Hematopoietic multipotent progenitor cell treated with erythropoietin and hydrocortisone succinate and interleukin-3 and kit ligand, for 17 days (in vitro differentiated cells): ENCODE measurements around the gene THRB.

Source experiments
- DNase-seq: peaks from one replicate; pipeline ENCODE4 v3.0.0-alpha.2; 2015; ENCODE audit warnings: low spot score

The THRB gene

DNA sequence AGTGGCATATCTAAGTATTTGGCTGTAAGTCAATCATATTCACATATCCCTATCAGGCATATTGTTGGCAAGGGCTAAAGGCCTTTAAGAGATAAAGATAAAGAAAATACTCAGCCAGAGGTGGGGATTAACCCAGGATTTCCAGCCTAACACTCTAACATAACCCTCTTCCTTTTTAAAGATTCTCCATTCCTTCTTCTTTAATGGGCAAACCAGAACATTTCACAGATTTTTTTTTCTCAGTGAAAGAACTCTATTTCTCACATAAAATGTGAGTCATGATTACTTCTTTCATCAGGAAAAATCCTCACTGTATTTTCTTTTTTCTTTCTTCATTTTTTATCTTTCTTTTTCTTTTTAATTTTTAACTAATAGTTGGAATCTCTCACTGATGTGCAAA is 349.2 kb downstream of the THRB start:
- DNase-seq, result no peak

DNA sequence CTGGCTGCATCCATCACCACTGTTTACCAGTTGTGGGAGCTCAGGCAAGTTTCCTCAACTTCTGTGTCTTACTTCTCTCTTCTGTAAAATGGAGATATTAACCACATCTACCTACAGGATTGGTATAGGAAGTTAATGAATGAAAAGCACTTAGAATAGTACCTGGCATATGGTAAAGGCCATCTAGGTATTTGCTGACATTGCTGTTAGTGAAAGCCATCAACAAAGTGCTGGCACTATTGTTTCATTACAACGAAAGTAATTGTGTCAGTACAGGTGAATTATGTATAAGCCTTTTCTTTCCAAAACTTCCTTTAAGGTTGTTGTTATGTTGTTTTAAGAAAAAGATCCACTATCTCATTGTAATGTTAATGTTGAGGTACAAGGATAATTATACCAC is 352.5 kb downstream of the THRB start:
- no peak for DNase-seq

DNA sequence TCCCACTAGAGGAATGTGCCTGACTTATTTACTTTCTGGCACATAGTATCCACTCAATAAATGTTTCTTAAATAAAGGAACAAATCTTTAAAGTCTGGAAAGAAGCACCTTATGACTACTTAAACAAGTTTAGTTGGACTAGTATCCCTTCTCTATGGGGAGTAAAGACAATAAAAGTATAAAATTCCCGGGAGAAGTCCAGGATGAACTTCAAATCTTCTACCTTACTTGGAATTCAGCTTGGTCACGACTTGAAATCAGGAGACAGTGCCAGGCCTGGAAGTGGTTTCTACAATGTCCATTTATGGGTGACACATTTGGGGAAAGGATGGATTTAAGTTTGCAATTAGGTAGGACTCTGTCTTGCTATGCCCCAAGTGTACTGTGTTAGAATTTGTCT is 353.1 kb downstream of the THRB start:
- DNase-seq, result no peak

DNA sequence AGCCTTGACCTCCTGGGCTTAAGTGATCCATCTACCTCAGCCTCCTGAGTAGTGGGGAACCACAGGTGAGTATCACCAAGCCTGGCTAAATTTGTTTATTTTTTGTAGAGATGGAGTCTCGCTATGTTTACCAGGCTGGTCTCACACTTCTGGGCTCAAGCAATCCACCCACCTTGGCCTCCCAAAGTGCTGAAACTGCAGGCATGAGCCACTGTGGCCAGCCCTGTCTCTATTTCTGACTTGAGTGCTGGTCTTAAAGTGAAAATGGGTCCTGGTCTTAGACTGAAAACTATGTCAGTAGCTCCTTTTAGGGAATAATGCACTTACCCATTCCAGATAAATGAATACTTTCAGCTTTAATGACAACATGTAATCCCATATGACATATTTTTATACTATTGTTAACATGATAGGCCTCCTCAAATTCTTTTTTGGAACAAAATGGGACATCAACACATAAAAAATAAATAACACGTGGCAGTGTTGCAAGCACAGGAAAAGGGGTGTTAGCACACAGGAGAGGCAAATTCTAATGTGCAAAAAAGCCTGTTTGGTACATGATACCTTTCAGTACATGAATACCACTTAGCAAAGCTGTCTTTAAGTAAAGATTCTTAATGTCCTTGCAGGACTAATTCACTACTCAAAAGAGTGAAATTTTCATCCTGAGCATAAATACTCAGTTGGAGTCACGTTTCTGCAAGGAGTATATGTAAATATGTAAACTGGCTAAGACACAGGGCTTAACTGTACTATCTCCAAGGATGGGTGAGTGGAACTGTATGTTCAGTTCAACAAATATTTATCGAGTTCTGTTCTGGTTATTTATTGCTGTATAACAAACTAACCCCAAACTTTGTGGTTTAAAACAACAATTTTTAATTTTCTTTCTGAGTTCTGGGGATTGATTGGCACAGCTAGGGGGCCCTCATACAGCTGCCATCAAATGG is 354.9 kb downstream of the THRB start:
- no peak for DNase-seq

DNA sequence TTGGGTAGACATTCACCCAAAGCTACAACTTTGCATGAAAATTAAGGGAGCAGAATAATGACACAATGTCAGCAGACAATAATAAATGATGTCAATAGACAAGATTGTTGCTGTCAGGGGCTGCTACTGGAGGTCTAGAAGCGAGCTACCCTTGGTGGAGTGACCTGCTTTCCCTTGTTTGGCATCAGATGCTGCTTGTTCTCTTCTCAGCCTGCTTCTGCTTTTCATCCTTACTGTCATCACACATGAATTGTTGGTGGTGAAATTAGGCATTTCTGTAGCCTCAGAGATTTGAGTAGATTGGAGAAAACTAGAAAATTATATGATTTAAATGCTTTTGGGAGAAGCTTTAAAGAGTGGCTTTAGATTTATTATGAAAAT is 355.8 kb downstream of the THRB start:
- DNase-seq, result no peak

DNA sequence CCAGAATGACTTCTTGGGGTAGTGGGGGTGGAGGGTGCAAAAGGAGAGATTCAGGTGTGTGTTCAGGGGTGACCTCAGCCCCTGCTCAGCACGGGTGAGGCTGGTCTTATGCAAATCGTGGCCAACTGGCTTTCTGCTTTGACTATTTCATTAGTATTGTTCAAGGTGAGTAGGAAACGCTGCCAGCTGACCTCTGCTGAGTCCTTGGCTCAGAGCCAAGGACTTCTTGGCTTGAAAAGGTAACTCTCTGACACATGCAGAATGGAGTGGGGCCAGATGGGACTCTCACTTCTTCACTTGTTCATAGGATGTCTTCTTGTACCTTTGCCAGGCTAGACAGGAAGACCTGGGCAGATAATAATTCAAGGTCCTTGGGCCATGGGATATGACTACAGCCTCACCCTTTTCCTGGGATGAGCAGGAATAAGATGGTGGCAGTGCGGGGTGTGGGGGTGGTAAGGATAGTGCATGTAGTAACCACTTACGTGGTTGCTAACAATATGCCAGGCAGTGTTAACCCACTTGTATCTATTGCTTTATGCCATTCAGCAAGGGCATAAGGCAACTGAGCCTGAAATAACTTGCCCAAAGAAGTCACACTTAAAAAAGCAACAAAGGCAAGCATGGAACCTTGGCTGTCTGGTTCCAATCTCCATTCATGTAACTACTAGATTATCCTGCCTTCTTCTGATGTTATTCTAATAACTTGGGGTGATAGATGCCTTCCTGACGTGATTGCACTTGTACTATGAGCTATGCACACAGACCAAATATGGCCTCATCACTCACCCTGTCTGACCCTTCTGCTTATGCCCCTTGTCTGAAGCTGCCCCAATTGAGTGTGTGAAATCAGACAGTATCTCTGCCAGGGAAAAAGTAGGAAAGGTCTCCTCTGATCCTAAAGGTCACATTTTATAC is 356.4 kb downstream of the THRB start:
- DNase-seq, result peak; percentile 30

DNA sequence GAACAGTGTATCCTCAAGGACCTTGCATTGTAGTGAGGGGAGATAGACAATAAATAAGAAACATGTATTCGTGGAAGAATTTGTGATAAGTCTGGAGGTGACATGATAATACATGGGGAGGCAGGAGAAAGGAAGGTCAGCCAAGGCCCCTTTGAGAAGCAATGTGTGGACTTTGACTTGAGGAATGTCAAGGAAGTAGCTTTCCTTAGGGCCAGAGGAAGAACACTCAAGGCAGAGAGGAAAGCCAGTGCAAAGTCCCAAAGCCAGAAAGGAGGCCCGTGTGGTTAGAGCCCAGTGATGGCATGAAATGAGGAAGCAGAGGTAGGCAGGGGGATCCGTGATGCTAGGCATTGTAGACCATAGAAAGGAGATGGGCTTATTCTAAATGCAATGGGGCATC is 357.3 kb downstream of the THRB start:
- no peak for DNase-seq

DNA sequence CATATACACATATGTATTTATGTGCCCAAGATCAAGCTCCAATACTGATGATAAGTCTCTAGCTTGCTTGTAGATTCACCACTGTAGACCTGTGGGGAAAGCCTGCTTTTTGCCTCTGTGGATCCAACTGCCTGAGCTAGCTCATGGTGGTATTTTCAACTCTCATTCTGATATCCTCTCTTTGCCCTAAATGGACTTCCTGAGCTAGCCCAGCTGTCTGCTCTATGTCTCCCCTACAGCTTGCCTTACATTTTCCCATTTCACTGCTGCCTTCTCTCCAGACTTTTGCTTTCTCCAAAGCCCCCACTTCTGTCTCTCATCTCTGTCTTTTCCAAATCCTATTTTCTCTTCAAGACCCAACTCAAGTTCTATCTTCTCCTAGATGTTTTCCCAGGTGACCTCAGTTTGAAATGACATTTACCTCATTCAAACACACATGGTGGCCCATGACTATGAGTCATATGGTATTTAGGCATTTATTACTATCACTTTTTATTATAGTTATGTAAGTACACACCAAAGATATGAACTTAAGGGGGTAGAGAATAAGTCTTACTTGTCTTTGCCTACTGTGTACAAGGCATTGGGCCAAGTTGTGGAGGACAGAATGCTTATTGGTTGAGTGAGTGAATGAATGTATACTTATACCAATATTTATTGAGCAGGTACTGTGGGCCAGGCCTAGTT is 357.9 kb downstream of the THRB start:
- DNase-seq, result no peak

DNA sequence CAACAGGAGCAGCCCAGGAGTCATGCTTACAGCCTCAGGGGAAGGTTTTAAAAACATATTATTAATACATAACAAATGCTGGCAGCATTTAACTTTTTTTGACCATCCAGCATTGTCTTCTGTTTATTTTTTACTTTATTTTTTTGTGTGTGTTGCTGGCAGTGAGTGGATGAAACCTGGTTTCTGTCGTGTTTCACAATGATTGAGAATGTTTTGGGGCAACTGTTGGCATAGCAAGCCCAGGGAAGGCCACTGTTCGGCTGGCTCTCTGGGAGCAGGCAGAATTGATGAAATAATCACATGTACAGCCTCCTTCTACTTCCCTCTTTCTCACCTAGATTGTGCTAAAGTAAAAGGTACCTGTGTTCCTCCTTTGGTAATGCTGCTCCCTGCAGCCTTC is 359.4 kb downstream of the THRB start:
- no peak for DNase-seq

DNA sequence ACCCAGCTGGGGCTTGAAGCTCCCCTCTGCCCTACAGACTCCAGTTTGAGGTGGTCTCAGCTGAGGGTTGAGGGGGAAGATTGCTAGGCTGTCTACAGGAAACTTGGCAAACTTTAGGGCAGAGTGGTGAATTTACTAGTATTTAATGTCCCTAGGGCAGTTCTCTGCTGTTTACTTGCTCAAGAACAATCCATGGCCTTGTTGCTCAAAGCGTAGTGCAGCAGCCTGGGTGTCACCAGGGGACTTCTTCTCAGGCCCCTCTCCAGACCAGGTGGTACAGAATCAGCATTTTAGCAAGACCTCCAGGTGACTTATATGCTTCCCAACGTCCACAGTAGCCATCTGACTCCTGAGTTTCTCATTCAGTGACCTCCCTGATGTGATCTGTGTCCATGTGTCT is 360.7 kb downstream of the THRB start:
- DNase-seq, result no peak

DNA sequence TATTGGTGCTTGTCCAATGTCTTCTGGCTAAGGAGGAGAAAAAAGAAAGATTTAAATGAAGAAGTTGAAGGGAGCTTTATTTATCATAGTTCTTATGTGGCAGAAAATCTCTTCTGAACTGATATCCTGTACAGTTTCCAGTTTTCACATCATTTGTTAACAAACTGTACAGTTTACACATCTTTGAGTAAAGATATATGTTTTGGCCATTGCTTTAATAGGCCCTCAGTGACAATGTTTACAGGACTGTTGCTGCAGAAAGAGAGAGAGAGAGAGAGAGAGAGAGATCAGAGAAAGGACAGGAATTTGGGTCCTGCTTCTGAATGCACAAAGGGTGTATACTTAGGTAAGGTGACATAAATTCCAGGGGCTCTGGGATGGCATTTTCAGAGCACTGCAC is 361.2 kb downstream of the THRB start:
- no peak for DNase-seq

DNA sequence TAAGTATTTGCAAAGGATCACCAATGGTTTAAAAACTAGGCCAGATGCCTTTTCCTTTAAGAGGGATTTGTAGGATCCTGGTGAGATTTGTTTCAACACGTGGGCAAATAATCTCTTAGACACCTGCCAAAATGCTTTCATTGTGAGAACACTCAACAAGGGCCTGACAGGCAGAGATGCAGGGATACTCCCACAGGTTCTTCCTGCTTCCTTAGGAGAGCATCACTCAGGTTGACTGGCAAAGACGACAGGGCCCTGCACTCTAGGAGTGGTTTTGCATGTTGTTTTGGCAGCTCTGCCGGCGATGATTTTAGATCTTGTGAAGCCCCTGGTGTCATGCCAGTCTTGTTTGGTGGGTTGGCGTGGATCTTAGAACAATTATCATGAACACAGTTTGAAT is 365.1 kb downstream of the THRB start:
- DNase-seq, result no peak

DNA sequence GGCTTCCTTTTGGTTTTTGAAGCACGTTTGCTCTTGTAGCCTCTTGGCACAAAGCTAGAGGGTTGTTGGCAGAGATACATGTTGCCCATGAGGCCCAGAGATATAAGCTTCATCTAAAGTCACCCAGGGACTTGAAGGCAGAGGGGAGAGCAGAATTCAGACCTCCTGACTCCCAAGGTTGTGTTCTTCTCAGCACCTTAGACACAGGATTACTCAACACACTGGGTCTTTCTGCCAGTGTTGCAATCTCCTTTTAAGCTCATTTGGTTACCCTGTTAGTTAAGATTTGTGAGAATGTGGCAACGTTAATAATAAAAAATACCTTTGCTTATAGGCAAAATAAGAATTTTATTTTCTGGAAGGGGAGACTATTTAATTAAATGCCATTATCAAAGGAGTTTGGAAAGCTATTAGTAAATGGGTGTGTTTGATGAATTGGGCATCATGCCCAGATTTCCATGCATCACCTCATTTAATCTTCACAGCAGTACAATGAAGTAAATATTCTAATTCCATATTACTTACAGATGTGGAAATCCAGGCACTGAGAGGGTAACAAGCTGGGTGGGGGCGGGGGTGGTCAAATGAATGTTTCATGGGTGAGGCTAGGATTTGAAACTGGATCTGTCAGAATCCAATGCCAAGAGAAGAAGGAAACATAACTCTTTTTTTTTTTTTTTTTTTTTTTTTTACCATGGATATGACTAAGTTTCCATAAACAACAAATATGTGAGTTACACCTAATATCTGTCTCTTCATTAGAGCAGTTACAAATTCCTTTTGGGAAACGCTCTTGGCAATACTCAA is 366.2 kb downstream of the THRB start:
- no peak for DNase-seq

DNA sequence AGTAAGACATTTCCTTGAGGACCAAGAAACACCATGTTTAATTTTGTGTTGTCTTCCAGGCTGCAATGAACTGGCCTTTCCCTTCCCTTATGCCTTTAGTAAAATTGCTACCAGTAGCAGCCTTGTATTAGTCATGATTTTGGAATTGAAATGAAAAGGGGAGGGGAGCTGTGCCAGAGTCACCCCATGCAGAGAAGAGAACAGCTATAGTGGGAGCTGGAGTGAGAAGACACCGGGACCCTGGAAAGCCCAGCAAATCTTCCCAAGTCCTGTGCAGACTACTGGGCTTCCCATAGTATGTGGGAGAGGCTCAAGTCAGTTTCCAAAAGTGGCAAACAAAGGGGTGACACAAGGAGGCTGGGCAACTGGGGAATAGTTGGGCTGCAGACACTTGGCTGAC is 371.1 kb downstream of the THRB start:
- DNase-seq, result no peak

DNA sequence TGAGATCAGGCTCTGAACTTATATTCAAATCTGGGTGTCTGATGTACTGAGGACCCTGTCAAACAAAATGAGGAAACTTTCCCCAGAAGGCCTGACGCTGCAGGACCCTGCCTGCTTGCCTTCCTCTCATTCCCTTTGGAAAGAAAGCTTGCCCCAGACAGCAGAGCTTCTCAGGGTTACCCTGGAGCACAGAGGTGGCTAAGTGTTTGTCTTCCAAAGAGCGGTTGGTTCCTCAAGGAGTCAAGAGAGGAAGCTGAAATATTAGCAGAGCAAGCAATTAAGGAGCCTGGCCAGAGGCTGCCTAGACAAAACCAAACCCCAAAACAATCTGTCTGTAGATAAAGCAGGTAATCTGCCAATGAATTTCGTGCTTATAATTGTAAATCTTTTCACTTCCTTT is 374.2 kb downstream of the THRB start:
- no peak for DNase-seq

DNA sequence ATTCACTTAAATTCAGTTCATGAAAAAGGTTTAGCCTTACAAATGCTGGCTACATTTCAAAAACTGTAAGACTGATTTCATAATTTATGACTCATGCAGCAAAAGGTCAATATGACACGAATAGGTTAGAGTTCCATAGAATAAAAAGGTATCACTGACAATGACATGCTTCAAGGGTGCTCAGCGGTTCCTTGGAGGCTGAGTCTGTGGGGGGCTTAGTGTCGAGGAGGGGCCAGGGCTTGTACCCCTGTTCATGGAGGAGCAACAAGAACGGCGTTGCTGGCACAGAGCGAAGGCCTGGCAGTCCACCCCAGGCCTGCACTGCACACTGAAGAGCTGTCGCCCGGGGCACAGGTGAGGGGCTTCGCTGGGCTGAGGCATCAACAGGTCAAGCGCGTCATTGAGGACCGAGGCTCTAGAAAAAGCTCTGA is 375.3 kb downstream of the THRB start:
- DNase-seq, result no peak

DNA sequence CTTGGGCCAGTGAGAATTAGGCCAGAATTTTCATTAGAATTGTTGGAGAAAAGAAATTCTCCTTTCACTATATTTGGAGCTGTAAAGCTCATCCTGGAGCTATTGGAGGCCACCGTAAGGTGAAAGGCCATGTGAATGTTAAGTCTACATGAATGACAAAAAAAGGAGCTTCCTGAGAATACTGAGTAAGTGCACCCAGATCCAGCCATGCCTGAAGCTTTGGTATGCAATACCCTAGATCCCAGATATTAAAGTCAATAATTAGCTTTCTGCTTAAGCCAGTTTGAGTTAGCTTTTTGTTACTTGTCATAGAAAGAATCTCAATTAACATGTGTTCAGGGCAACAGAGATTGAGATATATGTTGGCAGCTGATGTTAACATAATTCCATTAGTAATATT is 377.1 kb downstream of the THRB start:
- DNase-seq, result no peak

DNA sequence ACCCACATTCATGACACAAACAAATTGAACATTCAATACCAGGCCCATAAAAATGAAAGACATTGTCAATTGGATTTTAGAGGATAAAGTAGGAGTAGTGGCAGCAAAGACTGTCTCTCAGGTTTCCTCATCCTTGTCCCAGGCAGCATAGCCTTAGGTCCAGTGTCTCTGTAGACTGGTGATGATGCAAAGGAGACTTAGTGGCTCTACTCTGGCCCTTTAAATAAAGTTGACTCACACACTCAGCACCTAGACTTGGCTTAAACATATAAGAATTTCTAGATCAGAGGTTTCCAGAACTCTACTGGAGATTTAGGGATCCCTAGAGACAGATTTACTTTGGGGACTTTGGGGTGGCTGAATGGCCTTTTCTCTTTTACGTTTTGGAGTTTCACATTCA is 382.9 kb downstream of the THRB start:
- DNase-seq, result no peak

DNA sequence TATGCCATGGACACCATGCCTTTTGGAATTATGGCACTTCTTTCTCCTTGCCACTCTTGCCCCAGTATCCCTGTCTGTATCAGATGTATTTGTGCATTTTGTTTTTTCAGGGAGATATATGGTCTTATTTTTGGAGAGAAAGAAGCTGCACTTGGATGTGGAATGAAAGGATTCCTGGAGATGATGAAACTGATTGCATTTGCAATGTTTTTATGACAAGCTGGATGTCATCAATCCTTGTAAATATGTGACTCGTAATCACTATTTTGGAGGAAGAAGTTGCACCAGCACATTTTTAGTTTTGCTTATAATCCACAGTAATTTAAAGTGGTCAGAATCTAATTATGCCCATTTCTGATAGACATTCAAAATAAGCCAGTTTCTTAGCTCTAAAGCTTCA is 384.6 kb downstream of the THRB start:
- no peak for DNase-seq

DNA sequence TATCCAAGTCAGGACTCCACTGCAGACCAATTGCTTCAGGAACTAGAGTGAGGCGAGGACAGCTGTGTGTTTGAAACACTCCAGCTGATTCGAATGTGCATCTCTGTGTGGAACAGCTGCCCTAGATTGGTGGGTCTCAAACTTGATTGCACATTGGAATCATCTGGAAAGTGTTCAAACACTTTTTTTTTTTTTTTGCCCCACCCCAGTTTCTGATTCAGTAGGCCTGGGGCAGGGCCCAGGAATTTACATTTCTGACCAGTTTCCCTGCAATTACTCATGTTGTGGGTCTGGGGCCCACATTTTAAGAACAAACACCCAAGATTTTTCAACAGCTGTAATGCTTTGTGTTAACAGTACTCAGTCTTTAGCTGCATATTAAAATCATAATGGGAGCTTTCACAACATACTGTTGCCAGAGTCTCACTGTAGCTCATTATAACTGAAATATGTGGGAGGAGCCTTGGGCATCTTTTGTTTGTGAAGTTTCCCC is 392.9 kb downstream of the THRB start:
- DNase-seq, result no peak

DNA sequence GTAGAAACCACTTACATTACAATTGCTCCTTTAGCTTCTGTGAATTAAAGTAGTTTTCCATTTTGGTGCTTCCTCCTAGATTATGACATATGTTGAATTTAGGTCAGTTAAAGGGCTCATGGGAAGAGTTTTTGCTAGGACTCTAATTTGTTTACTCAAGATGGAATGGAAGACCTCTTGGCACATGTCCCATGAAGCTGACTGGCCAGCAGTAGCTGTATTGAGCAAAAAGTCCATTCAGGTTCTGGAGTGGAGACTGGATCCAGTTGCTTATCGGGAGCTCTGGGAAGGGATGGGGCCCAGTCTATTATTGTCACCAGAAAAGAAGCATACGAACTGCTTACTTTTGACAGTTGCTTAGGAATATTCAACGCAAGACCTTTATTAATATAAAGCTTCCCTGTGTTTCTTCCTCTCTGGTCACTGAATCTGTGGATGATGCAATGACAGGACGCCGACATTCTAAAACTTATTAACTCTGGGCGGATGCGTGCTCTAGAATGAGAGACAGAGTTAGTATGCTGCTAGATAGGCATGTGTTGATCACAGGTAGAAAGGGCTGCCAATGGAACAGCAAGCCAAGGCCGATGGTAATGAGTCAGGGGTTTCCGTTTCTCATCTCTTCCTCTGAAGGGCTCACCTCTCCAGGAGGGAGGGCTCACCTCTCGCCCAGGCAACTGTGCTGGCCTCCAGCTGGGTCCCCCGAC is 393.8 kb downstream of the THRB start:
- DNase-seq, result no peak
